Nephron (organoid): ENCODE measurements around the gene NFKBIL1.

ENCODE experiments used
- H3K27ac Mint-ChIP-seq, 3 experiments: 2 replicates each; pipeline ENCODE4 v1.8.0; 2020; ENCODE audit warnings: mixed read lengths in 3 of 3, mild to moderate bottlenecking in 2 of 3, moderate library complexity in 1 of 3
- H3K27me3 Mint-ChIP-seq: 2 replicates; pipeline ENCODE4 v1.8.0; 2021; ENCODE audit warnings: low read depth, mild to moderate bottlenecking, moderate library complexity, mixed read lengths
- H3K36me3 Mint-ChIP-seq: 2 replicates; pipeline ENCODE4 v1.8.0; 2020; ENCODE audit warnings: low read depth, mixed read lengths
- H3K4me1 Mint-ChIP-seq: 2 replicates; pipeline ENCODE4 v1.8.0; 2020; ENCODE audit warnings: mixed read lengths
- H3K4me3 Mint-ChIP-seq, 3 experiments: 2 replicates each; pipeline ENCODE4 v1.8.0; 2020; ENCODE audit warnings: mild to moderate bottlenecking in 3 of 3, mixed read lengths in 3 of 3, moderate library complexity in 2 of 3
- H3K9me3 Mint-ChIP-seq: 2 replicates; pipeline ENCODE4 v1.8.0; 2020; ENCODE audit warnings: mixed read lengths
- CTCF ChIP-seq, 3 experiments: fragments of 200-600 bp; sonication (generic); IDR thresholded peaks; one replicate each; pipeline ENCODE4 v1.5.0; 2021; ENCODE audit warnings: antibody characterized with exemption in 3 of 3; ENCODE audit not compliant: unreplicated experiment in 3 of 3

NFKBIL1 gene

GRCh38 chr6:31575952-31576685, 28.7 kb downstream of the NFKBIL1 start:
- Mint-ChIP-seq H3K27me3 (peaks cover 21% of the 10 kb centered on the region), H3K36me3 (no peaks in the 10 kb centered on the region), H3K4me3 (peak overlapping the region in 1 of 3 experiments; percentile 2), H3K4me1 (peaks cover 8% of the 10 kb centered on the region), H3K9me3 (no peaks in the 10 kb centered on the region), H3K27ac (no peak overlapping the region)
- no peak for TF ChIP-seq CTCF (IDR thresholded peaks at IDR 0.05; ENCODE audit: unreplicated experiment in 3 of 3)

DNA sequence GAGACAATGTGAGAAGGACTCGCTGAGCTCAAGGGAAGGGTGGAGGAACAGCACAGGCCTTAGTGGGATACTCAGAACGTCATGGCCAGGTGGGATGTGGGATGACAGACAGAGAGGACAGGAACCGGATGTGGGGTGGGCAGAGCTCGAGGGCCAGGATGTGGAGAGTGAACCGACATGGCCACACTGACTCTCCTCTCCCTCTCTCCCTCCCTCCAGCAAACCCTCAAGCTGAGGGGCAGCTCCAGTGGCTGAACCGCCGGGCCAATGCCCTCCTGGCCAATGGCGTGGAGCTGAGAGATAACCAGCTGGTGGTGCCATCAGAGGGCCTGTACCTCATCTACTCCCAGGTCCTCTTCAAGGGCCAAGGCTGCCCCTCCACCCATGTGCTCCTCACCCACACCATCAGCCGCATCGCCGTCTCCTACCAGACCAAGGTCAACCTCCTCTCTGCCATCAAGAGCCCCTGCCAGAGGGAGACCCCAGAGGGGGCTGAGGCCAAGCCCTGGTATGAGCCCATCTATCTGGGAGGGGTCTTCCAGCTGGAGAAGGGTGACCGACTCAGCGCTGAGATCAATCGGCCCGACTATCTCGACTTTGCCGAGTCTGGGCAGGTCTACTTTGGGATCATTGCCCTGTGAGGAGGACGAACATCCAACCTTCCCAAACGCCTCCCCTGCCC, 29.6 kb downstream of the NFKBIL1 start:
- H3K27me3 Mint-ChIP-seq: peaks cover 17% of the 10 kb centered on the region
- H3K4me1 Mint-ChIP-seq: peaks cover 15% of the 10 kb centered on the region
- peak overlapping the region in 1 of 3 experiments; percentile 3 for H3K4me3 Mint-ChIP-seq
- H3K36me3 Mint-ChIP-seq: no peaks in the 10 kb centered on the region
- no peak for TF ChIP-seq CTCF (IDR thresholded peaks at IDR 0.05; ENCODE audit: unreplicated experiment in 3 of 3)
- no peaks in the 10 kb centered on the region for H3K9me3 Mint-ChIP-seq
- H3K27ac Mint-ChIP-seq: no peak overlapping the region

GRCh38 chr6:31577579-31577966, 30.2 kb downstream of the NFKBIL1 start:
- TF ChIP-seq CTCF (IDR thresholded peaks at IDR 0.05; ENCODE audit: unreplicated experiment in 3 of 3): no peak

DNA sequence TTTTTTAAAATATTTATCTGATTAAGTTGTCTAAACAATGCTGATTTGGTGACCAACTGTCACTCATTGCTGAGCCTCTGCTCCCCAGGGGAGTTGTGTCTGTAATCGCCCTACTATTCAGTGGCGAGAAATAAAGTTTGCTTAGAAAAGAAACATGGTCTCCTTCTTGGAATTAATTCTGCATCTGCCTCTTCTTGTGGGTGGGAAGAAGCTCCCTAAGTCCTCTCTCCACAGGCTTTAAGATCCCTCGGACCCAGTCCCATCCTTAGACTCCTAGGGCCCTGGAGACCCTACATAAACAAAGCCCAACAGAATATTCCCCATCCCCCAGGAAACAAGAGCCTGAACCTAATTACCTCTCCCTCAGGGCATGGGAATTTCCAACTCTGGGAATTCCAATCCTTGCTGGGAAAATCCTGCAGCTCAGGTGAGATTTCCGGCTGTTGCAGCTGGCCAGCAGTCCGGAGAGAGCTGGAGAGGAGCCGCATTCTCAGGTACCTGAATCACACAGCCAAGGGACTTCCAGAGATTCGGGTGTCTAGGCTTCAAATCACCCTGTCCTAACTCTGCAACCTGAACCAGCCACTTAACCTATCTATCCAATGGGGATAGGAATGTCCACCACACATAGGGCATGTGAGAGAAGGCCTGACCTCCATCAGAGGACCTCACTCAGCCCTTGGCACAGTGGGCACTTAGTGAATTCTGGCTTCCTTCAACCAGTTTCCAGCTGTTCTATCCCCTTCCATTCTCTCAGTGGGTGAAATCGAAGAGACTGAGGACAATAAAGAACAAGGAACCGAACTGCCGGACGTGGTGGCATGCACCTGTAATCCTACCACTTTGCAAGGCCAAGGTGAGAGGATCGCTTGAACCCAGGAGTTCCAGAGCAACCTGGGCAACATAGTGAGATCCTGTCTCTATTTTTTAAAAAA, 31.0 kb downstream of the NFKBIL1 start:
- H3K27me3 Mint-ChIP-seq: peaks cover 9% of the 10 kb centered on the region
- no peaks in the 10 kb centered on the region for H3K9me3 Mint-ChIP-seq
- H3K4me1 Mint-ChIP-seq: peaks cover 16% of the 10 kb centered on the region
- peak overlapping the region; percentile 10 to 37 (median 37) for H3K4me3 Mint-ChIP-seq
- TF ChIP-seq CTCF (IDR thresholded peaks at IDR 0.05; ENCODE audit: unreplicated experiment in 3 of 3): no peak
- no peaks in the 10 kb centered on the region for H3K36me3 Mint-ChIP-seq
- peak overlapping the region in 1 of 3 experiments; percentile 50 for H3K27ac Mint-ChIP-seq

More at GRCh38 chr6:31577579-31577966, 30.2 kb downstream of the NFKBIL1 start:
- Mint-ChIP-seq H3K27ac (no peak overlapping the region), H3K4me3 (no peak overlapping the region), H3K9me3 (no peaks in the 10 kb centered on the region), H3K27me3 (peaks cover 14% of the 10 kb centered on the region), H3K4me1 (peaks cover 16% of the 10 kb centered on the region), H3K36me3 (no peaks in the 10 kb centered on the region)

DNA sequence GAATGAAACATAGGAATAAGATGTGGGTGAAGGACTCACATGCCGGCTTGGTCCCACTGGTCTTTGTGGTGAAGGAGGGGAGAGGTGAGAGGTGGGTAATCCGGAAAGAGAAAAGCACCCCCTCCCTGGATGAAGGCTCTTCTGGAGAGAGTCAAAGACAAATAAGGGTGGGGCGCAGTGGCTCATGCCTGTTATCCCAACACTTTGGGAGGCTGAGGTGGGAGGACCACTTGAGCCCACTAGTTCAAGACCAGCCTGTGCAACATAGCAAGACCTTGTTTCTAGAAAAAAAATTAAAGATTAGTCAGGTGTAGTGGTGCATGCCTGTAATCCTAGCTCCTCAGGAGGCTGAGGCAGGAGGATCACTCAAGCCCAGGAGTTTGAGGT, 31.7 kb downstream of the NFKBIL1 start:
- TF ChIP-seq CTCF (IDR thresholded peaks at IDR 0.05; ENCODE audit: unreplicated experiment in 3 of 3): no peak

More for the DNA sequence above, 31.7 kb downstream of the NFKBIL1 start:
- Mint-ChIP-seq H3K27me3 (peaks cover 9% of the 10 kb centered on the region), H3K4me3 (peak overlapping the region; percentile 37 to 68 (median 55)), H3K9me3 (no peaks in the 10 kb centered on the region), H3K4me1 (peaks cover 16% of the 10 kb centered on the region), H3K27ac (no peak overlapping the region), H3K36me3 (no peaks in the 10 kb centered on the region)
